ENCODE results near the gene SDHAF4. TPM values are rescaled to one million over a fixed set of nuclear protein-coding genes. Genes with fewer than 3 reads are reported as not detected.

The SDHAF4 gene
- total RNA-seq, 1 donor from 2014 or later: 19.2 TPM

- no peaks in the 10 kb centered on the region for H3K4me1 Mint-ChIP-seq
- H3K9me3 Mint-ChIP-seq: no peaks in the 10 kb centered on the region
- no peak for DNase-seq (ENCODE audit: low read depth, low spot score)
- H3K36me3 Mint-ChIP-seq (ENCODE audit: low read depth): no peaks in the 10 kb centered on the region
- H3K27me3 Mint-ChIP-seq (ENCODE audit: low read depth): no peaks in the 10 kb centered on the region
- TF ChIP-seq, protein P1, sequence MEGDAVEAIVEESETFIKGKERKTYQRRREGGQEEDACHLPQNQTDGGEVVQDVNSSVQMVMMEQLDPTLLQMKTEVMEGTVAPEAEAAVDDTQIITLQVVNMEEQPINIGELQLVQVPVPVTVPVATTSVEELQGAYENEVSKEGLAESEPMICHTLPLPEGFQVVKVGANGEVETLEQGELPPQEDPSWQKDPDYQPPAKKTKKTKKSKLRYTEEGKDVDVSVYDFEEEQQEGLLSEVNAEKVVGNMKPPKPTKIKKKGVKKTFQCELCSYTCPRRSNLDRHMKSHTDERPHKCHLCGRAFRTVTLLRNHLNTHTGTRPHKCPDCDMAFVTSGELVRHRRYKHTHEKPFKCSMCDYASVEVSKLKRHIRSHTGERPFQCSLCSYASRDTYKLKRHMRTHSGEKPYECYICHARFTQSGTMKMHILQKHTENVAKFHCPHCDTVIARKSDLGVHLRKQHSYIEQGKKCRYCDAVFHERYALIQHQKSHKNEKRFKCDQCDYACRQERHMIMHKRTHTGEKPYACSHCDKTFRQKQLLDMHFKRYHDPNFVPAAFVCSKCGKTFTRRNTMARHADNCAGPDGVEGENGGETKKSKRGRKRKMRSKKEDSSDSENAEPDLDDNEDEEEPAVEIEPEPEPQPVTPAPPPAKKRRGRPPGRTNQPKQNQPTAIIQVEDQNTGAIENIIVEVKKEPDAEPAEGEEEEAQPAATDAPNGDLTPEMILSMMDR (conservative IDR thresholded peaks at IDR 0.05): no peak
- no peak overlapping the region for H3K27ac Mint-ChIP-seq (ENCODE audit: unreplicated experiment)
- H3K4me3 Mint-ChIP-seq: no peak overlapping the region
These were observed 63.2 kb downstream of the SDHAF4 start for GRCh38 chr6:70629929-70630328.

DNA sequence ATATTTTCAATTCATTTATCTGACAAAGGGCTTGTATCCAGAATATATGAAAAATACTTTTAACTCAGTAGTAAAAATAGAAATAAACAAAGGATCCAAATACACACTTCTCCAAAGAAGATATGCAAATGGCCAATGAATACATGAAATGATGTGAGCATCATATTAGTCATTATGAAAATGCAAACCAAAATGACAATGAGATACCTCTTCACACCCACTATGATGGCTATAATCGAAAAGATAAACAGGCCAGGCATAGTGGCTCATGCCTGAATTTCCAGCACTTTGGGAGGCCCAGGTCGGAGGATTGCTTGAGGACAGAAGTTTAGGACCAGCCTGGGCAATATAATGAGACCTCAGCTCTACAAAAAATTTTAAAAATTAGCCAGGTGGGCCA is 67.1 kb downstream of the SDHAF4 start:
- H3K27me3 Mint-ChIP-seq (ENCODE audit: low read depth): no peaks in the 10 kb centered on the region
- no peaks in the 10 kb centered on the region for H3K4me1 Mint-ChIP-seq
- H3K9me3 Mint-ChIP-seq: no peaks in the 10 kb centered on the region
- TF ChIP-seq, protein P1 (conservative IDR thresholded peaks at IDR 0.05): no peak
- H3K27ac Mint-ChIP-seq (ENCODE audit: unreplicated experiment): no peak overlapping the region
- H3K36me3 Mint-ChIP-seq (ENCODE audit: low read depth): no peaks in the 10 kb centered on the region
- DNase-seq (ENCODE audit: low read depth, low spot score): no peak
- H3K4me3 Mint-ChIP-seq: no peak overlapping the region

- TF ChIP-seq, protein P1 (conservative IDR thresholded peaks at IDR 0.05): no peak
- H3K4me1 Mint-ChIP-seq: no peaks in the 10 kb centered on the region
- no peak for DNase-seq (ENCODE audit: low read depth, low spot score)
- H3K9me3 Mint-ChIP-seq: no peaks in the 10 kb centered on the region
- H3K4me3 Mint-ChIP-seq: no peak overlapping the region
- H3K27ac Mint-ChIP-seq (ENCODE audit: unreplicated experiment): no peak overlapping the region
- no peaks in the 10 kb centered on the region for H3K27me3 Mint-ChIP-seq (ENCODE audit: low read depth)
- no peaks in the 10 kb centered on the region for H3K36me3 Mint-ChIP-seq (ENCODE audit: low read depth)
These were observed 69.9 kb downstream of the SDHAF4 start for GRCh38 chr6:70636596-70636995.

DNA sequence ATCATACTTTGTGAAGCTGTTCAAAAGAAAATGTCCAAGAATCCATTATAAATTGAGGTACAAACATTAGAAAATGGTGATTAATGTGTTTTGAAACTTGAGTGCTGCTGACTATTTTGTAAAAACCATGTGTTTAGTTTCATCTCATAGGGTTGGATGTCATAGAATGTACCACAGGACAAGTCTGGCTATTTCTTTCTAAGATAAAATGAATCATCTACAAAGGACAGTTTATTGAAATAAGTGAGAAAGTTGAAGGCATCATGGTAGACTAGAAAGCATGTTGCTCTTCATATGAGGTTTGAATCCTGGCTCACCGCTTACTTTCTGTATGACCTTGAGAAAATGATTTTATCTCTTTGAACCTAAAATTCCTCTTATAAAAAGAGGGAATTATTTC is 71.7 kb downstream of the SDHAF4 start:
- TF ChIP-seq, protein P1 (conservative IDR thresholded peaks at IDR 0.05): no peak
- Mint-ChIP-seq H3K27me3 (ENCODE audit: low read depth) (no peaks in the 10 kb centered on the region), H3K36me3 (ENCODE audit: low read depth) (no peaks in the 10 kb centered on the region), H3K9me3 (no peaks in the 10 kb centered on the region), H3K4me3 (no peak overlapping the region), H3K27ac (ENCODE audit: unreplicated experiment) (no peak overlapping the region), H3K4me1 (no peaks in the 10 kb centered on the region)
- DNase-seq (ENCODE audit: low read depth, low spot score): no peak

Other genes starting within 250 kb of the SDHAF4 start
- 30.9 and 32.1 TPM in 2 replicates for gene FAM135A, start 153.4 kb upstream of the SDHAF4 start, total RNA-seq
- gene SMAP1, start 101.0 kb downstream of the SDHAF4 start, total RNA-seq: 29.7 and 30.5 TPM in 2 replicates

Data from neural crest cell (in vitro differentiated cells).